Measurements from ENCODE around the gene CHID1. TPM values are rescaled to one million over a fixed set of nuclear protein-coding genes. Genes with fewer than 3 reads are reported as not detected.
A peak's percentile ranks its signal among the peaks of the same experiment; 100 is the strongest.

CHID1 gene
- total RNA-seq, 2 experiments from 2014 or later = 73.1 to 81.6 TPM

DNA sequence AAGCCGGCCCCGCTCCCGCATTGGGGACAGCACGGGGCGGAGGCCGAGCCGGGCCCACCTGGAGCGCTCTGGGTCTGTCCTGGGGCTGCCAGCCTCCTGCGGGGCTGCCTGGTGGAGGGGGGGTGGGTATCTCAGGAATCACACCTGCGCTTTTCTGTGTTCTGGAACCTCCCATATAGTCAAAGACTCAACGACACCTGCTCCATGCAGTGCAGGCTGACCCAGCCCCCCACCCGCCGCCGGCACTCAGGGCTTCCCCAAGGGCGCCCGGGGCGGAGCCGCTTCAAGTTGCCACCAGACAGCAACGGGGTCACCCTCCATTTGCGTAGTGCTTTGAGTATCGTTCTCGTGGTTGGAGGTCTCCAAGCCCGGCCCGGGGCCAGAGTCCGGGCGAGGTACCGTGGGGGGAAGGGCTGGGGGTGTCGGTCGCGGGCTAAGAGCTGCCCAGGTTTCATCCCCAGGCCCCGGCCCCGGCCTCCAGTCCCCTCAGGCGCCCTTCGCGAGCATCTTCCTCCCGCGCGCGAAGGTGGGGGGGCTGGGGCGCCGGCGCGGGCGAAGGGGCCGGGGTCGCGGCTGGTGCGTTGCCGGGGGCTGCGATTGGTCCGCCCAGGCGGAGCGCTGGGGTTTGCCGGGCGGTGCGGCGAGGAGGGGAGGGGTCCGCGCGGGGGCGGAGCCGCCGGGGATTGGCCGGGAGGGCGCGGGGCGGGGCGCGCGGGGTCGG, 61.3 kb downstream of the CHID1 start:
- DNase-seq = no peak
- peaks cover 4% of the 10 kb centered on the region for H3K4me1 Mint-ChIP-seq

DNA sequence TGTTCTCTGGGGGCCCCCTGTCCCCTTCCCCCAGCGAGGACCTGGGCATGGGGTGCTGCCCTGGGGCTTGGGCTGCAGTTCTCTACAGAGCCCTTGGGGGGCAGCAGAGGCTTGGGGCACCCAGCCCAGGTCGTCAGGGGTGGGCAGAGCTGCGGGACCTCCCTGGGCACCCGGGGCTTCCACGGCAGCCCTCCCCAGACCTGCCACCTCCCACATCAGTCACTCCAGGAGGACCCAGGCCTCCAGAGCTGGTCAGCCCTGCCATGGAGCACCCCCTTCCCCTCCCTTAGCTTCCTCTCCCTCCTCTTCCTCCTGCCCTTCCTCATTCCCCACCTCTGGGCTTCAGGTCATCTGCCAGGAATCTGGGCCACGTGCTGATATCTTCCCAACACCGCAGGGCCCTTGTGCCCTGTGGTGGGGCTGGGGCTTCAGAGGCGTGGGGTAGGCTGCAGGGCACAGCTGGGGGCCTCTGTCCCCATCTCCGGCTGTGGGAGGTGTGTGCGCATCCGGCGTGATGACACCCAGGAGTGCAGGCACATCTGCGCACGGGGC, 62.2 kb downstream of the CHID1 start:
- Mint-ChIP-seq H3K27ac (no peak overlapping the region), H3K4me3 (peak overlapping the region; percentile 42)

More for the DNA sequence above, 61.3 kb downstream of the CHID1 start:
- H3K9me3 Mint-ChIP-seq = no peaks in the 10 kb centered on the region
- H3K27me3 Mint-ChIP-seq = no peaks in the 10 kb centered on the region
- no peak overlapping the region for H3K27ac Mint-ChIP-seq
- peak overlapping the region; percentile 73 for H3K4me3 Mint-ChIP-seq
- no peaks in the 10 kb centered on the region for H3K36me3 Mint-ChIP-seq

DNA sequence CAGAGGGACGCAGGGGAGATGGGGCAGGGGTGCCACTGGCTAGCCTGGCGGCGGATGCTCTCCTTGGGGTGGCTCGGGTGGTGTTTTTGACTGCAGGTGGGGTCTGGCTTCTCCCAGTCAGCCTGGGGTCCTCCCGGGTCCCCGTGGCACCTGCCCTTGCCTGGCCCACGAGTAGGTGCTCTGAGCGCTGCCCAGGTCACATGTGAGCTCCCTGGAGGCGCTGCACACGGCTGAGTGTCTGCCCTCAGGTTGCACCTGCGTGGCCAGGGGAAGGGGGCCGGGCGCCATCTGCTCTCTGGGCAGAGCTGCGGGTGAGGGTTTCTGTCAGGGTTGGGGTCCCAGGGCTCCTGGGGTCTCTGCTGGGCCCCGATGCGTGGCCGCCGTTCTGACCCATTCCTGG, 62.7 kb downstream of the CHID1 start:
- Mint-ChIP-seq H3K4me3 (no peak overlapping the region), H3K9me3 (no peaks in the 10 kb centered on the region), H3K36me3 (no peaks in the 10 kb centered on the region), H3K27ac (no peak overlapping the region), H3K4me1 (peaks cover 12% of the 10 kb centered on the region), H3K27me3 (no peaks in the 10 kb centered on the region)
- DNase-seq = no peak

More for the DNA sequence above, 62.2 kb downstream of the CHID1 start:
- DNase-seq = peak; percentile 72
- peaks cover 10% of the 10 kb centered on the region for H3K4me1 Mint-ChIP-seq
- H3K36me3 Mint-ChIP-seq = no peaks in the 10 kb centered on the region
- no peaks in the 10 kb centered on the region for H3K9me3 Mint-ChIP-seq
- no peaks in the 10 kb centered on the region for H3K27me3 Mint-ChIP-seq

DNA sequence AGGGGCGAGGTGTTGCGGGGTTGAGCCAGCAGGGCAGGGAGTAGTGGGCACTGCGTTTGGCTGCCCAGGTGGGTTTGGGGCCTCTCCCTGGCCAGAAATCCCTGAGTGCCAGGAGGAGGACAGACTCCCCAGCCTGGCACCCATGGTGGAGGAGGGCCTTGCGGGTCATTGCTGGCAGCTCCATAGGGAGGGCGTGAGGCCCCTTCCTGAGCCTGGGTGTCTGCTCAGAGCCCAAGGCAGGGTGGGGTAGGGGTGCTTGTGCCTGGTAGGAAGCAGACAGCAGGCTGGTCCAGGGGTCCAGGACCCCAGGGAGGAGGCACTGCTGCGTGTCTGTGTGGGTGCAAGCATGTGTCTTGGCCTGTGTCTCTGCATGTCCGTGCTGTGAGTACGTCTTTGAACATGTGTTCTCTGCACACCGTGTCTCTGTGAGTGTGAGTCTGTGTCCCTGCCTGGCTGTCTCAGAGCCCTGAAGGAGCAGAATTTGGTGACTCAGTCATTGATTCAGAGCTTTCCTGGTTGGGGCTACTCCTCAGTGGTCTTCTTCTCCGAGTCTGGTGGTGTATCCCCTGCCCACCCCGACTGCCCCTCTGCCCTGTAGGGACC, 64.0 kb downstream of the CHID1 start:
- Mint-ChIP-seq H3K27ac (no peak overlapping the region), H3K9me3 (no peaks in the 10 kb centered on the region), H3K4me1 (peaks cover 12% of the 10 kb centered on the region), H3K27me3 (no peaks in the 10 kb centered on the region), H3K36me3 (no peaks in the 10 kb centered on the region), H3K4me3 (no peak overlapping the region)
- DNase-seq = no peak

DNA sequence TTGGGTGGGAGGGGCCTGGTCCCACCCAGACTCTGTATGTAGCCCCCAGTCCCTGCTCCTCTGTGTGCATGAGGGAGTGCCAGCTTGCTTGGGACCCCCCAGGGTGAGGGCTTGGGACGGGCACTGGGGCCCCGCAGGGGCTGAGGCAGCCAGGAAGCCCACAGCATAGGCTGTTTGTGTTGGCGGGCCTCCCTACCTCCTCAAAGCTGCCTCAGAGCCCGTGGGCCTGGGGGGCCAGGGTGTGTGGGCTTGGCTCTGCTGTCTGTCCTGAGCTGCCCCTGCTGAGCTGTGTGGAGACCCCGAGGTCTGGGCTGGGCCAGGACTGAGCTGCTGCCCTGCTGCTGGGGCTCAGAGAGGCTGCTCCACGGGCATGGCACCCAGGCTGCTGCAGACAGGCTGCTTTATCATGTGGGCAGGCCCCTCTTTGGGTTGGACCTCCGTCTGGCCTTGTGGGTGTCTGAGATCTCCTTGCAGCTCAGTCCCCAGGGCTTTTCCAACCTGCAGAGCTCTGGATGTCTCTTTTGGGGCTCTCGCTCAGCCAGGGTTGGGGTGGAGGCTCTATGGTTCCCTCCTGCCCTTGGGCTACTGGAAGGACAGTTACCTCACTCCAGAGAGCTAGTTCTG, 64.6 kb downstream of the CHID1 start:
- H3K4me1 Mint-ChIP-seq = peaks cover 15% of the 10 kb centered on the region
- no peaks in the 10 kb centered on the region for H3K9me3 Mint-ChIP-seq
- H3K27me3 Mint-ChIP-seq = no peaks in the 10 kb centered on the region
- H3K4me3 Mint-ChIP-seq = no peak overlapping the region
- no peaks in the 10 kb centered on the region for H3K36me3 Mint-ChIP-seq
- DNase-seq = no peak
- H3K27ac Mint-ChIP-seq = no peak overlapping the region

DNA sequence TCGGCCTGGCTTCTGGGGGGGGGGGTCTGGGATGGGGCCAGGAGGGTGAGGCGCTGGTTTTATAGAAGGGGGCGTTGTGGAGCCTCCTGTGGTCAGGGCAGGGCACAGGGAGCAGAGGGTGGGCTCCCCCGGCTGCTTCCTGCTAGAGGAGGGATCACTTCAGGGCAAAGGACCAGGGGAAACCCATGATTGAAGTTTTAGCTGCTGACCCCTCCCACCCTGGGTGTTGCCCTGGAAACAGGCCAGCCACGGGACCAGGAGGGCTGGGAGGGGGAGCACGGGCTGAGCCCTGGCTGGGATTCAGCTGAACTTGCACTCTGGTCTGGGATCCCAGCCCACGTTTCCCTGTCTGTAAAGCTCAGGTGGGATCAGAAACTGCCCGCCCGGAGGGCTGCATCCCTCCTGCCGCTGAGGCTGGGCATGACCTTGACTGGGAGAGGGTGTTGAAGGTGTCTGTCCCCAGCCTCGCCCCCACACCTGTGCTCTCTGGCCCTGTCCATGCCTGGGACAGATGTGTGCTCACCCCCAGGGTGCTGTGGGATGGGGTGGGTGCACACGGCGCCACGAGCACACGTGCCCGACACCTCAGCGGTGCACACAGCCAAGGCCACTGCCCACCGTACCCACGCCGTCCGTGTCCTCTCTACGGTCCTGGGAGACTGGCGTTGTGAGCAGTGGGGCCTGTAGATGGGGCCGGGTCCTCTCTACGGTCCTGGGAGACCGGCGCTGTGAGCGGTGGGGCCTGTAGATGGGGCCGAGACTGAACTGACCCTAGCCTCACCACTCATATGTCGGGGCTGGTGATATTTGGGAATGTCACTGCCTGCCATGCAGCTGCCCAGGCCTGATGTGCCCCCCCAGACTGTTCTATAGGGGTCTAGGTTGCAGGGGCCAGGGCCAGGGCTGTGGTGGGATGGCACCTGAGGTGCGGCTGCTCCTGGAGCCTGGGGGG, 65.6 kb downstream of the CHID1 start:
- H3K27ac Mint-ChIP-seq = no peak overlapping the region
- no peaks in the 10 kb centered on the region for H3K27me3 Mint-ChIP-seq
- peaks cover 6% of the 10 kb centered on the region for H3K36me3 Mint-ChIP-seq
- peak; percentile 56 for DNase-seq
- H3K4me1 Mint-ChIP-seq = peaks cover 23% of the 10 kb centered on the region
- H3K9me3 Mint-ChIP-seq = no peaks in the 10 kb centered on the region
- peak overlapping the region; percentile 37 for H3K4me3 Mint-ChIP-seq

DNA sequence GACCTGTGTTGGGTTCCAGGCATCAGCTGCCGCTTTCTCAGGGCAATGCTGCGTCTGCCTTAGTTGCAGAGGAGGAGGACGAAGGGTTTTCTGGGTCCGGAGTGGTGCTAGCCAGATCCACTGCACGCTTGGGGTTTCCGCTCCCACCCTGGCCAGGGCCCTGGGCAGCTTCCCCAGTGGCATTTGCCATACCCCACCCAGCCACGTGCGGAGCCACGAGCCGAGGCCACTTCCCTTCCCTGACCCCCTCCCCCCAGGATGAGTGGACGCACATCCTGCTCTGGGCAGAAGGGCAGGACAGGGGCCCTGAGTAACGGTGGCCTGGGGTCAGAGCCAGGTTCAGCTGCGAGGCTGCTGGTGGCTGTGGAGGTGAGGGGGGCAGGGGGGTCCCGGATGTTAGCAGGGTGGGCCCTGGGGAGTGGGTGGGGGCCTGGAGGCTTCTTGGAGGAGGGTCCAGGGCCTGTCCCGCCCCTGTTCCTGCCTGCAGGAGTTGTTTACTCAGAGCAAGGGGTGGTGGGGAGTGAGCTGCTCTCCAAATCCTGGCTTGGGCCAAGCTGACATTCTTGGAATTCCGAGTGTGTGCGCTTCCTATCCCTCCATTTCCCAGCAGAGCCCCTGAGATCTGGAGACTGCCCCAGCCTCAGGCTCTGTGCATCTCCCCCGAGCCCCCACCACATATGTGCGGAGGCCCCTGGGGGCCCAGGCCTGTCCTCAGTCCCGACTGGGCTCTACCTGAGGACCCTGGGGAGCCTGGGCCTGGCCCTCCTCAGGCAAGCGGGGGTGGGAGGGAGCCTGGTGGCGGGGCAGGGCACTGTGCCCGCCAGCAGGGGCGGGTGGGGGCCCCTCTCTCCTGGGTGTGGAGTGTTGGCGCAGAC, 66.6 kb downstream of the CHID1 start:
- Mint-ChIP-seq H3K4me1 (peaks cover 25% of the 10 kb centered on the region), H3K27ac (peak overlapping the region; percentile 16), H3K27me3 (no peaks in the 10 kb centered on the region), H3K9me3 (no peaks in the 10 kb centered on the region), H3K36me3 (peaks cover 9% of the 10 kb centered on the region), H3K4me3 (peak overlapping the region; percentile 84)
- no peak for DNase-seq

DNA sequence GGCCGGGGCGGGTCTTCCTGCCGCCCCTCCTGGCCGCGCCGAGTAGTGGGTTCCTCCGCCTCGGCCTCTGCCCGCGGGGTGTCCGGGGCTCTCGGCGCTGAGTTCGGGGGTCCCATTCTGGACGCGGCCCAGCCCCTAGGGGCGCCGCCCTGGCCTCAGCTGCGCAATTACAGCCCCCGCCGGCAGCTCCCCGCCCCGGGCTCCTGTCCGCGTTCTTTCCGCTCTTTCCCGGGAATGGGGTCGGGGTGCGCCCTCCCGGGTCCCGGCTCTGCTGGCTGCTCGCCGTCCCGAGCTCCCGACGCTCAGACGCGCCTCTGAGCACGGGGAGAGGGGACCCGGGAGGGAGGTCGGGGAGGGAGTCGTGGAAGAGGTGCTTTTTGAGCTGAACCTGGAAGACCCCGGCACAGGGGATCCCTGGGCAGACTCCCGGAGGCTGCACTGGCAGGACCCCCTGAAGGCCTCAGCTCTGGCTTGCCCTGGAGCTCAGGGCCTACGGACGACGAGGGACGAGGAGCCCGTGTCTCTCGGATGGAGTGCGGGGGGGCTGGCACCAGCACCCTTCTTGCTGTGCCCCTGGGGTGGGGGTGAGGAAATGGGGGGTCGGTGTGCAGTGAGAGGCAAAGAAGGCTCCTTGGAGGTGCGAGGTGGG, 67.4 kb downstream of the CHID1 start:
- Mint-ChIP-seq H3K4me1 (peaks cover 21% of the 10 kb centered on the region), H3K27me3 (no peaks in the 10 kb centered on the region), H3K36me3 (peaks cover 11% of the 10 kb centered on the region), H3K9me3 (no peaks in the 10 kb centered on the region), H3K4me3 (peak overlapping the region; percentile 84), H3K27ac (peak overlapping the region; percentile 16)
- no peak for DNase-seq

DNA sequence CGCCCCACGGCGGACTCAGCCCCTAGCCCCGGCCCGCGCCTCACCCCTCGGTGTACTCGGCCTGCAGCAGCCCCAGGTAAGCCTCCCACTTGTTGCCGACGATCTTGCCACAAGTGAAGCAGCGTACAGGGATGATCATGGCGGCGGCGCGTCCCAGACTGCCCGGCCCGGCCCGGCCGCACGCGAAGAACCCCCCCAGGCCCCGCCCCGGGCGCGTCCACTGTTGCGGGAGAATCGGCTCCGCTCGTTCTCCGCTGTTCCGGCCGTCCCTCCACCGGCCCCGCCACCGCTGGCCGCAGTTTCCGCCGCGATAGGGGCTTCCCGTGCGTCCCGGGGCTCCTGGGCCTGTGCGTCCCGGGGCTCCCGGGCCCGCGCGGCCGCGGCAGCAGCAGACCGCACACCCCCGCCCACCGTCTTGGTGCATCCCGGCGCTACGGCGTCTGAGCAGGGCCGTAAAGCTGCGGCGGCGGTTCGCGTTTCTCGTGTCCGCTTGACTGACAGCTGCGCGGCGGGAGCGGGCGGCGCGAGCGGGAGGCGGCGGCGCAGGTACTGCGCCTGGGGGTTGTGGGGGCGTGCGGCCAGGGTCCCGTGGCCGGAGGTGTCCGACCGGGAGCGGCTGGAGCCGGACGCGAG, 68.1 kb downstream of the CHID1 start, which contains the start of the genes POLR2L and TSPAN4:
POLR2L (minus strand) TSS at position 160 of the 633 bp plus-strand sequence; CDS start at position 139, 21 bp downstream.
TSPAN4 (plus strand) TSS at position 483 of the 633 bp plus-strand sequence. CDS start 7,453 bp downstream, outside the sequence.
- Mint-ChIP-seq H3K4me1 (peaks cover 21% of the 10 kb centered on the region), H3K27me3 (no peaks in the 10 kb centered on the region), H3K27ac (peak within 1 kb of the TSS; percentile 85), H3K4me3 (peak within 1 kb of the TSS; percentile 86), H3K9me3 (no peaks in the 10 kb centered on the region), H3K36me3 (peaks cover 11% of the 10 kb centered on the region)
- peak; percentile 91 for DNase-seq

DNA sequence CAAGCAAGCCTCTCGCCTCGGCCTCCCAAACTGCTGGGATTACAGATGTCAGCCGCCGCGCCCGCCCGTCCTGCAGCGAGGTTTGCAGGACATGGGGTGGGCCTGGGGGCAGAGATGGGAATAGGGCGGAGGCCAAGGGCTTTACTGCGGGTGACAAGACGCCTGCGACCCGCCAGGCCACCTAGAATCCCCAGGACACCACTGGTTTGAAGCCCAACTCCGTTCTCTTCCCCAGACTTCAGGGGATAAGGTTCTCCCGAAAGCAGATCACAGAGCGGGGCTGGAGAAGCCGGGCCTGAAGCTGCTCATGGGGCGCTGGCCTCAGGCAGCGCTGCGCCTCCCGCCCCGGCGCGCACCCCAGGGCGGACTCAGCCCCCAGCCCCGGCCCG, 68.6 kb downstream of the CHID1 start:
- Mint-ChIP-seq H3K4me3 (peak overlapping the region; percentile 86), H3K27ac (peak overlapping the region; percentile 85), H3K36me3 (peaks cover 11% of the 10 kb centered on the region), H3K27me3 (no peaks in the 10 kb centered on the region), H3K4me1 (peaks cover 21% of the 10 kb centered on the region), H3K9me3 (no peaks in the 10 kb centered on the region)
- DNase-seq = no peak

DNA sequence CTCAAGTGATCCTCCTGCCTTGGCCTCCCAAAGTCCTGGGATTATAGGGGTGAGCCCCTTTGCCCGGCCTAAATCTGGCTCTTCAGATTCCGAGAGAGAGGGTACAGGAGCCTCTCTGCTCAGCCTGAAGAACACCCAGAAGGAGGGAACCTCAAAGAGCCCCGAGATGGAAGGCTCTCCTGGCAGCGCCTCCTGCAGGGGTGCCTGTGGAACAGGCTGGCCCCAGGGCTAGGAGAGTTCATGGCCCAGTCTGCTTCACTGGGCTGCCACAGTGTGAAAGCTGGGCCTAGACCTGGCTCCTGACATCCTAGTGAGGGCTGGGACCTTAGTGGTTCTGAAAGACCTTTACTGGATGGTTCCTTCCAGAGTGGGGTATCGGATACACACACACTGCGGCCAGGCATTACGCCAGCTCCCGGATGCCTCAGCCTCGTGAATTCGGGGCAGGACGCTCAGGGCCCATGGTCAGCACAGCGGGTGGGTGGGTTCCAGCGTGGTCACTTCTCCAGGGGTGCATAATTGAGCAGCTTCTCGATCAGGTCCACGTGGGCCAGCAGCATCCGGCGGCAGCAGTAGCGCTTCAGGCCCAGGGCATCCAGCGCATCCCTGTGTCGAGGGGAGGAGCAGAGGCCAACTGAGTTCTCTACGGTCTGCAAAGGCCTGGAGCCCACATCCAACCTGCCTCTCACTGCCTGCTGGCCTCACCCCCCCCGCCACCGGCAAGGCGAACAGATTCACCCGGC, 70.6 kb downstream of the CHID1 start:
- no peaks in the 10 kb centered on the region for H3K27me3 Mint-ChIP-seq
- peak overlapping the region; percentile 46 for H3K27ac Mint-ChIP-seq
- peaks cover 11% of the 10 kb centered on the region for H3K36me3 Mint-ChIP-seq
- H3K4me1 Mint-ChIP-seq = peaks cover 22% of the 10 kb centered on the region
- H3K4me3 Mint-ChIP-seq = peak overlapping the region; percentile 86
- DNase-seq = no peak
- no peaks in the 10 kb centered on the region for H3K9me3 Mint-ChIP-seq

DNA sequence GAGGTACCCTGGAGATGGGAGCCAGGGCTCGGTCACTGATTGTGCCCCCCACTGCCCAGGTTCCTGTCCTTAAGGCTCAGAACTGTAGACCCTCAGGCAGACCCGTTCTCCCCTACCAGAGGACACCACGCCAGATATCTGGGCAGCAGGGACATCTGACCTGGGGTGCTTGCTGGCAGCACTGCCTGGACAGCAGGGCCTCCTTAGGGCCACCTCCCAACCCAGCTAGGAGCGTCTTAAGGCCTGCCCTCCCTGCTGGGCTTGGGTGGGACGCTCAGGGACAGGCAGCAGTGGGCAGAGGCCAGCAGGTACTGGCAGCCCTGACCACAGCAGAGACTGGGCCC, 71.4 kb downstream of the CHID1 start:
- Mint-ChIP-seq H3K36me3 (peaks cover 11% of the 10 kb centered on the region), H3K4me1 (peaks cover 24% of the 10 kb centered on the region), H3K27me3 (no peaks in the 10 kb centered on the region), H3K4me3 (no peak overlapping the region), H3K9me3 (no peaks in the 10 kb centered on the region), H3K27ac (no peak overlapping the region)
- no peak for DNase-seq
